Tibial nerve (tissue), 4 donors: ENCODE measurements around the gene HCRT. TPM values are rescaled to one million over a fixed set of nuclear protein-coding genes. Genes with fewer than 3 reads are reported as not detected.
A peak's percentile ranks its signal among the peaks of the same experiment; 100 is the strongest.

Experiments used
- DNase-seq, 2 donors: peaks; one replicate each; pipeline ENCODE4 v3.0.0-alpha.2; 2019; ENCODE audit warnings: low spot score in 2 of 2
- H3K27ac ChIP-seq, 4 donors: fragments of 200-600 bp; sonication (generic) in 3 of 4; one replicate each; pipeline ENCODE4 v1.5.1; 2017 to 2019; ENCODE audit warnings: mild to moderate bottlenecking in 1 of 4
- H3K27me3 ChIP-seq, 2 donors: fragments of 200-600 bp; sonication (generic) in 1 of 2; one replicate each; pipeline versions ENCODE4 v1.5.1 to v1.6.0; 2017 to 2019
- H3K36me3 ChIP-seq, 3 donors: fragments of 200-600 bp; sonication (generic); one replicate each; pipeline ENCODE4 v1.5.1; 2018 to 2019
- H3K4me1 ChIP-seq, 4 donors: fragments of 200-600 bp; sonication (generic) in 3 of 4; one replicate each; pipeline ENCODE4 v1.5.1; 2017 to 2019
- H3K4me3 ChIP-seq, 4 donors: fragments of 200-600 bp; sonication (generic) in 3 of 4; one replicate each; pipeline ENCODE4 v1.5.1; 2017 to 2019; ENCODE audit warnings: mild to moderate bottlenecking in 1 of 4, moderate library complexity in 1 of 4
- H3K9me3 ChIP-seq, 4 donors: fragments of 200-600 bp; sonication (generic) in 3 of 4; one replicate each; pipeline ENCODE4 v1.5.1; 2017 to 2019
- EP300 ChIP-seq, 2 donors: sonication (generic); formaldehyde crosslinking; IDR thresholded peaks; one replicate each; pipeline ENCODE4 v1.6.1; 2017; ENCODE audit warnings: antibody characterized with exemption in 2 of 2, mild to moderate bottlenecking in 1 of 2
- POLR2A ChIP-seq, 2 donors: fragments of 450-650 bp; IDR thresholded peaks; one replicate each; pipeline ENCODE4 v1.6.1; 2017; ENCODE audit warnings: antibody characterized with exemption in 2 of 2, mild to moderate bottlenecking in 2 of 2, moderate library complexity in 2 of 2
- WGBS, 2 donors: methylation state at CpG; one replicate each; pipeline ENCODE4 v1.1.5; 2018; 5-methylcytosine and 5-hydroxymethylcytosine counted together
- total RNA-seq, 4 donors: library from RNA; depleted of rRNA; stranded (reverse); fragments of >200 nt; gene quantifications; one replicate each; pipeline ENCODE4 v1.1.0, GENCODE V29; 2016
- TF ChIP-seq, protein P1 (sequence below), 5 experiments: fragments of 200-600 bp in 3 of 5; fragments of 450-650 bp in 2 of 5; sonication (generic) in 3 of 5; IDR thresholded peaks; one replicate each; pipeline ENCODE4 v1.5.1; 2016 to 2019; ENCODE audit warnings: antibody characterized with exemption in 5 of 5, mild to moderate bottlenecking in 3 of 5, moderate library complexity in 2 of 5

HCRT gene
- total RNA-seq, 4 donors from 2014 or later, result not detected

DNA sequence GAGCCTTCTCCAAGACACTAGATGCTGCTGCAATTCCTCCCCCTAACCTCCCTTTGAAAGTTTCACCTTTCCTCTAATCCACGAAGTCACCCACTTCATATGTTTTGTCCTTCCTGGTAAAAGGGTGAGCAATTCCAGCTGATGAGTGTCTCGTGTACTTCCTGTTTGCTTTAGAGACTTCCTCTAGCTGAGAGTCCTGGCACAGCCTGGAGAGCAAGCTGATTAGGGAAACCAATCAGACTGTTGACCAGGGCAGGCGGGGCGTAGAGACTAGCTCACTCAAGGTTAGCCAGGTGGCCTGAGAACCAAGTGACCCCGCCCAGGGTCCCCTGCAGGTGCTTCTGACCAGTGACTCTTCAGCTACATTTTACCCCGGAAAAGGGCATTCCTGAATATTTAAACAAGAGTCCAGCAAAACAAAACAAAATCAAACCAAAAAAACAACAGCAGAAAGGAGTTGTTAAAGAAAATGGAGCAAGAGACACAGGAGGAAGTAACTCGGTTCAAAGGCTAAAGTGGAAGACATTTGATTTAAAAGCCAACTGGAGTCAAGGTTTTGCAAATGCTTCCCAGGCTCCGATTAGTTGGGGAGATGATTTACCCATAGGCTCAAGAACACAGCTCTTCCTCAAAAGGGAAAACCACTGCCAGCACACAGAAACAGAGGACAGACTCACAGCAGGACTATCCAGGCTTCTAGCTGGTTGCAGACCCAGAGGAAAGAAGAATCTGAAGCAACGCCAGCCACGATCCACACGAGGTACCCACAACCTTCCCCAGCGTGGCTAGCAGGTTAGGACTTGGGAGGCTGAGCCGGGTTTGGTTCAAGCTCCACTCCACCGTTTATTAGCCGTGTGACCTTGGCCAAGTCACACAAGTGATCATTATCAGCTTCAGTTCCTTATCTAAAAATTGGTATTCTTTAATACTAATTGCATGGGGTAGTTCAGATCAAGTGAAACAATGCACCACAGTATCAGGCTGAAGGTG, 49.3 kb downstream of the HCRT start:
- peaks cover 0 to 84% (median 44%) of the 10 kb centered on the region in 4 donors for H3K4me1 ChIP-seq
- H3K9me3 ChIP-seq, result no peaks in the 10 kb centered on the region
- TF ChIP-seq POLR2A (IDR thresholded peaks at IDR 0.05) (no peak), EP300 (IDR thresholded peaks at IDR 0.05) (peak in 1 of 2 donors; percentile 80)
- TF ChIP-seq, protein P1, sequence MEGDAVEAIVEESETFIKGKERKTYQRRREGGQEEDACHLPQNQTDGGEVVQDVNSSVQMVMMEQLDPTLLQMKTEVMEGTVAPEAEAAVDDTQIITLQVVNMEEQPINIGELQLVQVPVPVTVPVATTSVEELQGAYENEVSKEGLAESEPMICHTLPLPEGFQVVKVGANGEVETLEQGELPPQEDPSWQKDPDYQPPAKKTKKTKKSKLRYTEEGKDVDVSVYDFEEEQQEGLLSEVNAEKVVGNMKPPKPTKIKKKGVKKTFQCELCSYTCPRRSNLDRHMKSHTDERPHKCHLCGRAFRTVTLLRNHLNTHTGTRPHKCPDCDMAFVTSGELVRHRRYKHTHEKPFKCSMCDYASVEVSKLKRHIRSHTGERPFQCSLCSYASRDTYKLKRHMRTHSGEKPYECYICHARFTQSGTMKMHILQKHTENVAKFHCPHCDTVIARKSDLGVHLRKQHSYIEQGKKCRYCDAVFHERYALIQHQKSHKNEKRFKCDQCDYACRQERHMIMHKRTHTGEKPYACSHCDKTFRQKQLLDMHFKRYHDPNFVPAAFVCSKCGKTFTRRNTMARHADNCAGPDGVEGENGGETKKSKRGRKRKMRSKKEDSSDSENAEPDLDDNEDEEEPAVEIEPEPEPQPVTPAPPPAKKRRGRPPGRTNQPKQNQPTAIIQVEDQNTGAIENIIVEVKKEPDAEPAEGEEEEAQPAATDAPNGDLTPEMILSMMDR (IDR thresholded peaks at IDR 0.05), result no peak
- peaks cover 0 to 13% (median 0%) of the 10 kb centered on the region in 3 donors for H3K36me3 ChIP-seq
- WGBS, 2 donors, result 61 to 72% methylated on average over 15 of the region's 15 CpGs
- DNase-seq, result peak in 1 of 2 donors; percentile 41
- H3K27ac ChIP-seq, result peak overlapping the region in 3 of 4 donors; percentile 58 to 66 (median 63)
- no peaks in the 10 kb centered on the region for H3K27me3 ChIP-seq
- no peak overlapping the region for H3K4me3 ChIP-seq

DNA sequence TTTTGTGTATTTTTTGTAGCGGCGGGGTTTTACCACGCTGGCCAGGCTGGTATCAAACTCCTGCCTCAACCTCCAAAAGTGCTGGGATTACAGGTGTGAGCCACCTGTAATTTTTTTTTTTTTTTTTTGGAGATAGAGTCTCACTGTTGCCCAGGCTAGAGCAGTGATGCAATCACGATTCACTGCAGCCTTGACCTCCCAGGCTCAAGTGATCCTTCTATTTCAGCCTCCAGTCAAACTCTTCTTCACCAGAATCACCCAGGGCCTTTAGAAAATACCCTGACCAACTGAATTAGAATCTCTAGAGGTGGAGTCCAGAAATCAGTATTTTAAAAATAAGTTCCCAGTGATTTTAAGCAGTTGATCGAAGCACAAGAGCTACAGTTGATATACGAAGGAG, 50.1 kb downstream of the HCRT start:
- no peaks in the 10 kb centered on the region for H3K9me3 ChIP-seq
- H3K27ac ChIP-seq, result peak overlapping the region in 3 of 4 donors; percentile 48 to 66 (median 58)
- no peak for DNase-seq
- 91 to 92% methylated on average over 6 of the region's 6 CpGs for WGBS, 2 donors
- H3K4me1 ChIP-seq, result peaks cover 0 to 87% (median 46%) of the 10 kb centered on the region in 4 donors
- no peaks in the 10 kb centered on the region for H3K27me3 ChIP-seq
- peaks cover 0 to 18% (median 0%) of the 10 kb centered on the region in 3 donors for H3K36me3 ChIP-seq
- TF ChIP-seq POLR2A (IDR thresholded peaks at IDR 0.05) (no peak), EP300 (IDR thresholded peaks at IDR 0.05) (no peak)
- H3K4me3 ChIP-seq, result no peak overlapping the region

Other genes with a start within 250 kb of the HCRT start
- gene CNP, start 218.7 kb downstream of the HCRT start, total RNA-seq, result 100 to 1,000 TPM; 174 to 345 (median 256) TPM
- gene DNAJC7, start 168.0 kb downstream of the HCRT start, total RNA-seq, result 10 to 100 TPM; 56.6 to 90.2 (median 71.8) TPM
- gene NKIRAS2, start 165.4 kb downstream of the HCRT start, total RNA-seq, result 10 to 100 TPM; 17.7 to 39.9 (median 23.8) TPM
- gene C17orf113, start 134.9 kb downstream of the HCRT start, total RNA-seq, result 1 to 10 TPM; 1.2 to 2.9 (median 2.1) TPM
- gene ZNF385C, start 87.0 kb downstream of the HCRT start, total RNA-seq, result 1 to 10 TPM in 1 of 4 donors, under 1 TPM in 1, not detected in 2; 0.20 to 1.5 TPM
- 10 to 100 TPM; 15.9 to 29.4 (median 21.7) TPM for gene DHX58, start 72.7 kb downstream of the HCRT start, total RNA-seq
- gene KAT2A, start 64.1 kb downstream of the HCRT start, total RNA-seq, result 100 to 1,000 TPM in 2 of 4 donors, 10 to 100 TPM in 2; 92.2 to 143 (median 105) TPM
- under 1 TPM in 1 of 4 donors, not detected in 3; 0.22 TPM for gene HSPB9, start 62.6 kb downstream of the HCRT start, total RNA-seq
- 100 to 1,000 TPM in 3 of 4 donors, 10 to 100 TPM in 1; 94.8 to 137 (median 117) TPM for gene RAB5C, start 30.5 kb downstream of the HCRT start, total RNA-seq
- under 1 TPM in 1 of 4 donors, not detected in 3; 0.30 TPM for gene KCNH4, start 4.3 kb downstream of the HCRT start, total RNA-seq
- gene GHDC, start 9.0 kb upstream of the HCRT start, total RNA-seq, result 10 to 100 TPM; 36.4 to 77.9 (median 40.7) TPM
- 100 to 1,000 TPM in 3 of 4 donors, 10 to 100 TPM in 1; 96.8 to 117 (median 104) TPM for gene STAT5B, start 90.9 kb upstream of the HCRT start, total RNA-seq
- 100 to 1,000 TPM in 3 of 4 donors, 10 to 100 TPM in 1; 95.2 to 150 (median 127) TPM for gene STAT5A, start 103.0 kb upstream of the HCRT start, total RNA-seq
- gene STAT3, start 203.0 kb upstream of the HCRT start, total RNA-seq, result 100 to 1,000 TPM; 133 to 322 (median 188) TPM
- gene CAVIN1, start 237.8 kb upstream of the HCRT start, total RNA-seq, result 100 to 1,000 TPM; 441 to 784 (median 706) TPM